ENCODE results near the gene KRT13.
"Not testable (repeated sequence)": the region's sequence is repeated elsewhere in the genome, so short reads cannot be mapped to it uniquely, and the experiment has no call there.

KRT13 gene

DNA sequence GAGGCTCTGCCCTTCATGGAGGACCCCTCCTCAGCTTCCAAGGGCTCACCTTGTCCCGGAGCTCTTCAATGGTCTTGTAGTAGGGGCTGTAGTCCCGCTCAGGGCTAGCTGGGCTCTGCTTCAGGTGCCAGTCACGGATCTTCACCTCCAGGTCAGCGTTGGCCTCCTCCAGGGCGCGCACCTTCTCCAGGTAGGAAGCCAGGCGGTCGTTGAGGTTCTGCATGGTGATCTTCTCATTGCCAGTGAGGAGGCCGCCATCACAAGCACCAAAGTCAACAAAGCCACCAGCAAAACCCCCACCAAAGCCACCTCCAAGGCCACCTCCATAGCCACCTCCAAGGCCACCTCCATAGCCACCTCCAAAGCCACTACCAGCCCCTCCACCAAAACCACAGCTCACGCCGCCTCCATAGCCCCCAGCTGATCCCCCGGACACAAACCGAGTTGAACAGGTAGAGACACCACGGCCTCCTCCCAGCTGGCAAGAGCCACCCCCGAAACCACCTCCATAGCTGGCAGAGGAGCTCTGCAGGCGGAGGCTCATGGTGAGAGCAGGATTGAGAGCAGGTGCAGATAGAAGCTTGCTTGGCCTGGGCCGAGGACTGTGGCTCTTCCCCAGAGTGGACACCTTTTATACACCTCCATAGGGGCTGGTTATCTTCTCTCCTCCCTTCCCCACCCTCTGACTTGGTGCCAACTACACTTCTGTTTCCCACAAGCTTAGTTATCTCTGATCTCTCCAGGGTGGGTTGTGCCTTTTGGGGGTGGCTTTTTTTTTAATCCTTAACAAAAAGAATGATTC lies at the start of gene KRT13:
Gene KRT13 (minus strand): TSS at position 606 of the 802 bp plus-strand sequence. CDS start 62 bp downstream, at position 544.
- DNase-seq: no peak

- DNase-seq: no peak
Observed at GRCh38 chr17:41553987-41554680, 48.7 kb upstream of the KRT13 start.

DNA sequence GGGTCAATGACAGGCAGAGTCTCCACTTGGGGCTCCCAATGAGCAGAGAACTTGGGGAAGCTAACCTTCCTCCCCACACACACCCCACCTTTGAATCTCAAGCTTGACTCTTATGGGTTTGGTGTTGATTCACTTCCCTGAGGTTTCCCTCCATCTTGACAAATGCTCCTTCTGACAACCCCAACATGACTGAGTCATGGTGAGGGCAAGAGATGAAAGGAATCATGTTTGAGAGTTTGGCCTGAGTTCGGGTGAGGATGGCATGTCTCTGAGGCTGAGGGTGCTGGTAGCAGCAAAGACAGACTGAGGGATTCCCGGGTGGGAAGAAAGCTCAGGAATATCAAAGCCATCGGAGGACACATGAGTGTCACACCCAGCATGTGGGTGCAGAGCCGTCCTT lies 47.8 kb upstream of the KRT13 start:
- peak in 1 of 3 donors; percentile 9 for DNase-seq

DNA sequence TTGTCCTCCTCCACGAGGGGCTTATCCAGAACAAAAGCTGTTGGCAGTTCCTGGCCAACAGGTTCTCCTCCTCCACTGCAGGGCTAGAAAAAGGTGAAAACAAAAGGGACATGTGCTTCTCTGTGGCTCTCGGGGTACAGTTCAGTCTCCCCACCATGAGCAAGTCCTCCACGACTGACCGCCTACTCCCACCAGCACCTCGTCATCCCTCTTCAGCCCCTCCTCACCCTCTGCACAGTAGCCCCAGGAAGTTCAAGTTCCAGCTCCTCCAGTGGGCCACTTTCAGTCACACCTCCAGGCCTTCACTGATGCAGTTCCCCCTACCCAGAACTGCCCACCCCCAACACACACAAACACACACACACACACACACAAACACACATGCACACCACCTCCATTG lies 47.0 kb upstream of the KRT13 start:
- no peak for DNase-seq

DNA sequence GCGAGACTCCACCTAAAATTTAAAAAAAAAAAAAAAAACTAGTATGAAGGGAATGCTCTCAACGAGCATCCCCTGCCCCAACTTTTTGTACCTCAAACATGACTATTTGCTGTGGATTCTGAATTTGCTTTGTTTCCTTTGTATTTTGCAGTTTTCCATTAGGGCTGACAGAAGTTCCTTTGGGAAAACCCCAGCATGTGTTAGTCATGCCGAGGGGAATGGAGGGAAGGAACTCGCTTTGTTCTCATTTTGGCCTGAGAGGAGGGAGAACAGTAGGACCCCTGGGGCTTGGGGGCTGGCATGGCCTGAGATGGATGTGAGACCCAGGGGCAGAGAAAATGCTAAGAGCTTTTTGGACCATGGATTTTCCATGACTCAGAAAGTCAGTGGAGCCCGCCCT lies 46.0 kb upstream of the KRT13 start:
- DNase-seq: peak; percentile 36 to 39 (median 38)

DNA sequence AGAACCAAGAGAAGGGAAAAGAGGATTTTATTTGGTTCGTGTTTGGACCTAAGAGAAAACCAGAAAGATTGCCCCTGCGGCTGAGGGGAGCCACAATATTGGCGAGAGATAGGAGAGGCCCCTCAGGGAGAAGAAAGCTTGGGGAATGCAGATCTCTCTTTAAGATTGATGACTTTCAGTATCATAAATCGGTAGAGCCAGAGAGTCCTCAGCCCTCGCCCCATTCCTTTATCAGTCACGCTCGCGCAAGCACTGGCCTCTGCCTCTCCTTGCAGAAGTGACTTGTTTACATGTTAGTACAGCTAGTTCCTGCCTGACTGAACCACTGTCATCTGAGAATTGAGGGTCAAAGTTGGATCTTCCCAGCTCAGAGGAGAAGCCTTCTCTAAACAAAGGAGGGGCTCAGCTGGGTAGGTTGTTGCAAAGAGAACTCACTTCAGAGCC lies 44.2 kb upstream of the KRT13 start:
- DNase-seq: peak in 1 of 3 donors; percentile 47

- DNase-seq: peak; percentile 73 to 90 (median 90)
Observed at GRCh38 chr17:41548844-41549595, 43.6 kb upstream of the KRT13 start.

GRCh38 chr17:41547921-41548843 lies 42.8 kb upstream of the KRT13 start:
- peak; percentile 87 to 90 (median 88) for DNase-seq

- no peak for DNase-seq
Observed at GRCh38 chr17:41547378-41547841, 42.0 kb upstream of the KRT13 start.

DNA sequence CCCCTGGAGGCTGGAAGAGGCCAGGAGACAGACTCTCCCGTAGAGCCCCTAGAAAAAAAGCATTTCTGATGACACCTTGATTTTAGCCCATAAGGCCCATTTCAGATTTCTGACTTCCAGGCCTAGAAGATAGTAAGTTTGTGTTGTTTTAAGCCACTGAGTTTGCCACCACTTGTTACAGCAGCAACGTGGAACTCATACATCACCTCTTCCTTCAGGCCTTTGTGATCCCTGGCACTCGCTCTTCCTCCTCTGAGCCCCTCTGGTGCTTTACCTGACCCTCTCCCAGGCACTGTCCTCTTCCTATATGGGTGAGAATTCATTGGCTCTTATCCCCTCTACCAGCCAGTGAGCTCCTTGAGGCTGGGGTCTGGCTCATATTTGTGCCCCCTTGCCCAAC lies 41.4 kb upstream of the KRT13 start:
- DNase-seq: no peak

- DNase-seq: no peak
Observed at GRCh38 chr17:41545829-41546410, 40.5 kb upstream of the KRT13 start.

DNA sequence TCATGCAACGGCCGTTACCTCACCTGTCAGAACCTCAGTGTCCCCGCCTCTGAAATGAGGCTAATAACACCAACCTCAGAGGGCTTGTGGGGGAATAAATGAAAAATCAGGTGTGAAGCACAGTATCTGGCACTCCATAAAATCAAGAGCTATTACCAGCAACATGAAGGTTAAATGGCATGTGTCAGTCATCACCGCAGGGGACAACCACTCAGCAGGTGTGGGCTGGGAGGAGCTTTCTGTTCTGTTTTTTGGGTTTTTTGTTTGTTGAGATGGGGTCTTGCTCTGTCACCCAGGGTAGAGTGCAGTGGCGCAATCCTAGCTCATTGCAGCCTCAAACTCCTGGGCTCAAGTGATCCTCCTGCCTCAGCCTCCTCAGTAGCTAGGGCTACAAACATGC lies 39.5 kb upstream of the KRT13 start:
- no peak for DNase-seq

- DNase-seq: no peak
Observed at GRCh38 chr17:41544491-41544892, 39.1 kb upstream of the KRT13 start.

- not testable (repeated sequence) for DNase-seq
Observed at GRCh38 chr17:41542786-41543185, 37.4 kb upstream of the KRT13 start.

DNA sequence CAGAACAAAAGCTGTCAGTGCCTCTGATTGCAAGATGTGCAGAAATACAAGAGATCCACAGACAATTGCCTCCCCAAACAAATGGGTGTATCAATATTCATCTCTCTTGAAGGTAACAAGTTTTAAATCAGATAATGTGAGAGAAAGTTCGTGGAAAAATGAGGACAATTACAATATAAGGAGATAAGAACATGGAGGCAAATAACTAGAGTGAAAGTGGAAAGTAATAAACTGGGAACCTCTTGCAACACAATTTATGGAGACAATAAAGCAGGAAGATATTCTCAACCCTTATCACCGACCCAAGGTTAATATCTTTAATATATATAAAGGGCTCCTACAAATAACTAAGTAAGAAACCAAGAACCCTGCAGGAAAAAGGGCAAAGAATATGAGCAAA lies 36.9 kb upstream of the KRT13 start:
- no peak for DNase-seq

DNA sequence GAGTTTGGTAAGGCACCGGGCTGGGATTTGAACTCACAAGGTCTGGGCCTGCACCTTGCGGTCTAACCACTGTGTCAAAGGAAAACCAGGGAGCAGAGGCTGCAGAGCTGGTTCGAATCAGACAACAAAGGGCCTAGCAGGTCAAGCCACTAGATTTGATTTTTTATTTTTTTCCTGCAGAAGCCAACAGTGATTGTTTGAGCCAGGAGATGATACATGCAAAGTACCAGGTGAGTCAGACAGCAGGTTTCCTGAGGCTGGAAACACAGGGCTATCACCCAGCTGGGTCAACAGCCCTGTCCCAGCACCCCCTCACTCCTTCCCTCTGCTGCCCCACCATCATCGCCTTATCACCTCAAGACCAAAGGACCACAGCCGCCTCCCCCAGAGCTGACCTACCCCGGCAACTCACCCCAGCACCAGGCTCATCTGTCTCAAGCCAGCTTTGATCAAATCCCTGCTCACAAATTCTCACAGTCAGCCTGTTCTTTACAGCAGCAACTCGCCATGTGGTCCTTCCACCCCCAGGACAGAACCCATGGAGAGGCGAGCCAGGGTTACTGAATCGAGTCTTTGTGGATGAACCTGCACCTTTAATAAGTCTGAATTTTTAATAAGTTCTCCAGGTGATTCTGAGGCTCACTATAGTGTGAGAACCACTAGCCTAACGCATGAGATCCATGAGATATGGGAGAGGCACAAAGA lies 35.7 kb upstream of the KRT13 start:
- no peak for DNase-seq

GRCh38 chr17:41539979-41540701 lies 34.7 kb upstream of the KRT13 start:
- DNase-seq: no peak

DNA sequence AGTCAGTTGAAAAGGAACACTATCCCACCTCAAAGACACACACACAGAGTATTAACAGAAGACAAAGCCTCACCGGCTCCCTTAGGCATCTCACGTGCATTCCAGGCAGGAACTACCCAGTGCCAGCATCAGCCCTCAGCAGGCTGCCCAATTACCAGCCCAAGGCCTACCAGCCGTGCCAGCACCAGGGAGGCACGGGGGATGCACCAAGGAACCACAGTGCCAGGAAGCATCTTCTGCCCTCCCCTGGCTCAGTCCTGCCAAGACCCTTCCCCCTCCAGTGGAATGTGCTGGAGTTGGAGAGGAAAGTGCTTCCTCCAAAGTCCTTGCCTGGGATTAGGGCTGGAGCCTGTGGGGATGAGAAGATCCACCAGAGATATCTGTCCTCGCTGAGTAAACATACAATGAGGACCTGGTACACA lies 33.7 kb upstream of the KRT13 start:
- no peak for DNase-seq

DNA sequence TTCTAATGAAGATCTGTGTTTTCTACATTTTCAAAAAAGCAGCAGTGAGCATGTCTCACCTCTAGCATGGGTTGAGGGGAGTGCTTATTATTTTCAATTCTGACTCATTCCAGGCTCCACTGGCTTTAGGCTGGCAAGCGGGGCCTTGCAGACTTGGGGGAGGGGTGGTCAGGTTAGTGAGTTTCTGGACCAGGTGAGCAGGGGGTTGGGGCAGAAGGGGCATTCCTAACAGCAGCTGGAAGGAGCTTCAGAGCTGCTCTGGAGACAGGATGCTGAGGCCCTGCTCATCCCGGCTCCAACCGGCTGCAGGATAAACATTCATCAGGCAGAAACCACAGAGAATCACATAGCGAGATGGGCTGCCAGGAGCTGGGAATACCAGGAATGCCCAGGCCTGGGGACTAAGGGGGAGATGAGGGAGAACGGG lies 33.2 kb upstream of the KRT13 start:
- no peak for DNase-seq

DNA sequence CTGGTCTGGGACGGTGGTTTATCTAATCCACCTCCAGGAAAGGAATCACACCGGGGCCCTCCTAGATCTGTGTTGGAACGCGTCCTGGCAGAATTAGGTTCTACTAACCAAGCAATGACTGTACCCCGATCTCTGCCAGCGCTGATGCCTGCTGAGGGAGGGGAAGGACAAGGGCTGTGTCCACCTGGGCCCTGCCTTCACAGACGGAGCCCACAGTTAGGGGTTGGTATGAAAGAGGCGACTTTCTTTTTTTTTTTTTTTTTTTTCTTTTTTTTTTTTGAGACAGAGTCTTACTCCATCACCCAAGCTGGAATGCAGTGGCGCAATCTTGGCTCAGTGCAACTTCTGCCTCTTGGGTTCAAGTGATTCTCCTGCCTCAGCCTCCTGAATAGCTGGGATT lies 32.6 kb upstream of the KRT13 start:
- no peak for DNase-seq

DNA sequence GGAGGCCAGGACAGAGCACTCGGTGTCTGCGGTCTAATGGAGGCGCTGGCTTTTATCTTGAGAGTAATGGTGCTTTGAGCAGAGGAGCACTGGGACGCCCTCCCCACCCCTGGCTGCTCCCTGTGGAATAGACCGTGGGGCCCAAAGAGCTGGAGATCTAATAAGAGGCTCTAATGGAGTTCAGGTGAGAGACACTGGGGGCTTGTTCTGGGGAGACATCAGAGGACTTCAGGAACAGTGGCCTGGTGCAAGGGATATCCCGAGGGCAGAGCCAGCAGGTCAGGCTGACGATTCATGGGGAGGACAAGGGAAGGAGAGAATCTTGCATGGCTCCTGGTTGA lies 32.2 kb upstream of the KRT13 start:
- DNase-seq: no peak
